ENCODE results near the gene WDR75.
A peak's percentile ranks its signal among the peaks of the same experiment; 100 is the strongest.
"Not testable (repeated sequence)": the region's sequence is repeated elsewhere in the genome, so short reads cannot be mapped to it uniquely, and the experiment has no call there.

The WDR75 gene

GRCh38 chr2:189465478-189465877 lies 24.2 kb downstream of the WDR75 start:
- no peak for TF ChIP-seq CTCF (IDR thresholded peaks at IDR 0.05; ENCODE audit: insufficient read depth, low read depth, low read length, missing control alignments)
- H3K4me3 ChIP-seq (ENCODE audit: low read depth, low read length): no peak overlapping the region
- no peak for DNase-seq (ENCODE audit: low read depth)

- TF ChIP-seq CTCF (IDR thresholded peaks at IDR 0.05; ENCODE audit: insufficient read depth, low read depth, low read length, missing control alignments): no peak
- H3K4me3 ChIP-seq (ENCODE audit: low read depth, low read length): no peak overlapping the region
- DNase-seq (ENCODE audit: low read depth): no peak
These were observed 24.8 kb downstream of the WDR75 start for GRCh38 chr2:189466046-189466445.

GRCh38 chr2:189466656-189467055 lies 25.4 kb downstream of the WDR75 start:
- peak; percentile 21 for DNase-seq (ENCODE audit: low read depth)
- no peak overlapping the region for H3K4me3 ChIP-seq (ENCODE audit: low read depth, low read length)
- TF ChIP-seq CTCF (IDR thresholded peaks at IDR 0.05; ENCODE audit: insufficient read depth, low read depth, low read length, missing control alignments): peak; percentile 37

GRCh38 chr2:189467160-189467559 lies 25.9 kb downstream of the WDR75 start:
- TF ChIP-seq CTCF (IDR thresholded peaks at IDR 0.05; ENCODE audit: insufficient read depth, low read depth, low read length, missing control alignments): no peak
- DNase-seq (ENCODE audit: low read depth): no peak
- H3K4me3 ChIP-seq (ENCODE audit: low read depth, low read length): no peak overlapping the region

- no peak for TF ChIP-seq CTCF (IDR thresholded peaks at IDR 0.05; ENCODE audit: insufficient read depth, low read depth, low read length, missing control alignments)
- DNase-seq (ENCODE audit: low read depth): no peak
- H3K4me3 ChIP-seq (ENCODE audit: low read depth, low read length): no peak overlapping the region
These were observed 26.3 kb downstream of the WDR75 start for GRCh38 chr2:189467593-189467992.

- no peak for DNase-seq (ENCODE audit: low read depth)
- TF ChIP-seq CTCF (IDR thresholded peaks at IDR 0.05; ENCODE audit: insufficient read depth, low read depth, low read length, missing control alignments): no peak
These were observed 33.3 kb downstream of the WDR75 start for GRCh38 chr2:189474526-189474925.

GRCh38 chr2:189477756-189478155 lies 36.5 kb downstream of the WDR75 start:
- DNase-seq (ENCODE audit: low read depth): no peak
- TF ChIP-seq CTCF (IDR thresholded peaks at IDR 0.05; ENCODE audit: insufficient read depth, low read depth, low read length, missing control alignments): no peak
- no peak overlapping the region for H3K4me3 ChIP-seq (ENCODE audit: low read depth, low read length)

More at GRCh38 chr2:189474526-189474925, 33.3 kb downstream of the WDR75 start:
- no peak overlapping the region for H3K4me3 ChIP-seq (ENCODE audit: low read depth, low read length)

- not testable (repeated sequence) for H3K4me3 ChIP-seq (ENCODE audit: low read depth, low read length); DNase-seq (ENCODE audit: low read depth)
These were observed 37.0 kb downstream of the WDR75 start for GRCh38 chr2:189478289-189478688.
